Urothelium cell line (cell line): ENCODE results near the gene RBMXL2.

Source experiments
- DNase-seq: peaks from one replicate; pipeline ENCODE4 v3.0.0; 2011; ENCODE audit warnings: low spot score, mixed read lengths
- FAIRE-seq: peaks from 2 replicates; lab custom pipeline; 2011; peaks lifted over from hg19 to GRCh38; lab: Jason Lieb, UNC

RBMXL2 gene

GRCh38 chr11:7088921-7089320 lies at the start of gene RBMXL2:
Gene RBMXL2, plus strand, starts transcription at chr11:7088998. Its CDS starts 123 bp downstream, at chr11:7089121.
- DNase-seq, result no peak
- no peak for FAIRE-seq

GRCh38 chr11:7046474-7047175 lies 42.2 kb upstream of the RBMXL2 start:
- no peak for FAIRE-seq

GRCh38 chr11:7050191-7050590 lies 38.6 kb upstream of the RBMXL2 start:
- FAIRE-seq (no peak), DNase-seq (no peak)

More at GRCh38 chr11:7046474-7047175, 42.2 kb upstream of the RBMXL2 start:
- DNase-seq, result no peak

- no peak for FAIRE-seq
These were observed 31.8 kb upstream of the RBMXL2 start for GRCh38 chr11:7056828-7057513.

GRCh38 chr11:7057641-7058040 lies 31.2 kb upstream of the RBMXL2 start:
- FAIRE-seq, result no peak
- DNase-seq, result no peak

More at GRCh38 chr11:7056828-7057513, 31.8 kb upstream of the RBMXL2 start:
- DNase-seq, result no peak

- DNase-seq, result no peak
These were observed 27.9 kb upstream of the RBMXL2 start for GRCh38 chr11:7060868-7061267.

GRCh38 chr11:7062534-7062933 lies 26.3 kb upstream of the RBMXL2 start:
- DNase-seq, result no peak
- no peak for FAIRE-seq

More at GRCh38 chr11:7060868-7061267, 27.9 kb upstream of the RBMXL2 start:
- FAIRE-seq, result no peak

GRCh38 chr11:7072401-7073028 lies 16.3 kb upstream of the RBMXL2 start:
- DNase-seq (no peak), FAIRE-seq (no peak)

- no peak for FAIRE-seq
- DNase-seq, result peak; percentile 38
These were observed 11.7 kb upstream of the RBMXL2 start for GRCh38 chr11:7077101-7077500.

GRCh38 chr11:7079545-7080135 lies 9.2 kb upstream of the RBMXL2 start:
- FAIRE-seq (no peak), DNase-seq (no peak)

GRCh38 chr11:7080900-7081299 lies 7.9 kb upstream of the RBMXL2 start:
- no peak for FAIRE-seq
- no peak for DNase-seq

- DNase-seq, result no peak
- no peak for FAIRE-seq
These were observed 7.4 kb upstream of the RBMXL2 start for GRCh38 chr11:7081441-7081840.

GRCh38 chr11:7089328-7090251 lies 792 bp downstream of the RBMXL2 start:
- no peak for DNase-seq
- FAIRE-seq, result no peak

- no peak for FAIRE-seq
- peak; percentile 58 for DNase-seq
These were observed 9.5 kb downstream of the RBMXL2 start for GRCh38 chr11:7098235-7098832.

GRCh38 chr11:7115780-7116179 lies 27.0 kb downstream of the RBMXL2 start:
- DNase-seq, result no peak
- no peak for FAIRE-seq

- FAIRE-seq (no peak), DNase-seq (no peak)
These were observed 27.6 kb downstream of the RBMXL2 start for GRCh38 chr11:7116370-7116769.

- FAIRE-seq (no peak), DNase-seq (no peak)
These were observed 49.3 kb downstream of the RBMXL2 start for GRCh38 chr11:7138051-7138450.
